ENCODE results near the gene S100PBP.
A peak's percentile ranks its signal among the peaks of the same experiment; 100 is the strongest.
"Not testable (repeated sequence)": the region's sequence is repeated elsewhere in the genome, so short reads cannot be mapped to it uniquely, and the experiment has no call there.

Gene S100PBP

DNA sequence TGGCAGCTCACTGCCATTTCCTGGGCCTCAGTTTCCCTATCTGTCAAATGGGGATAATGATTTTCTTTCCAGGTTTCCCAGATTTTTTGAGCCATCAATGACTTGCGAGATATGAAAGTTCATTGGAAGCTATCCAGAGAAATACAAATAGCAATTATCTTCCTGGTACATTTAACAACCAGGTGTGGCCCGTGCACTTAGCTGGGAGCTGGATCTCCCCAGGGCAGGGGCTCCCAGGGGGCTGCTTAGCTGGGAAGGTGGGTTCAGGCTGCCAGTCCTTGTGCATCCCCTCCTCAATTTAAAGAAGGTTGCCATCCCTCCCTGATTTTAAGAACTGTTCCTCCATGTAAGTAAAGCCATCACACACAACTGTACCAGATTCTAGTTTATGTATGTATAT is 87.3 kb downstream of the S100PBP start:
- peak overlapping the region; percentile 67 for H3K27ac ChIP-seq
- TF ChIP-seq ZFX (IDR thresholded peaks at IDR 0.05), result no peak
- TF ChIP-seq, protein P1, sequence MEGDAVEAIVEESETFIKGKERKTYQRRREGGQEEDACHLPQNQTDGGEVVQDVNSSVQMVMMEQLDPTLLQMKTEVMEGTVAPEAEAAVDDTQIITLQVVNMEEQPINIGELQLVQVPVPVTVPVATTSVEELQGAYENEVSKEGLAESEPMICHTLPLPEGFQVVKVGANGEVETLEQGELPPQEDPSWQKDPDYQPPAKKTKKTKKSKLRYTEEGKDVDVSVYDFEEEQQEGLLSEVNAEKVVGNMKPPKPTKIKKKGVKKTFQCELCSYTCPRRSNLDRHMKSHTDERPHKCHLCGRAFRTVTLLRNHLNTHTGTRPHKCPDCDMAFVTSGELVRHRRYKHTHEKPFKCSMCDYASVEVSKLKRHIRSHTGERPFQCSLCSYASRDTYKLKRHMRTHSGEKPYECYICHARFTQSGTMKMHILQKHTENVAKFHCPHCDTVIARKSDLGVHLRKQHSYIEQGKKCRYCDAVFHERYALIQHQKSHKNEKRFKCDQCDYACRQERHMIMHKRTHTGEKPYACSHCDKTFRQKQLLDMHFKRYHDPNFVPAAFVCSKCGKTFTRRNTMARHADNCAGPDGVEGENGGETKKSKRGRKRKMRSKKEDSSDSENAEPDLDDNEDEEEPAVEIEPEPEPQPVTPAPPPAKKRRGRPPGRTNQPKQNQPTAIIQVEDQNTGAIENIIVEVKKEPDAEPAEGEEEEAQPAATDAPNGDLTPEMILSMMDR (conservative IDR thresholded peaks at IDR 0.05), result no peak

DNA sequence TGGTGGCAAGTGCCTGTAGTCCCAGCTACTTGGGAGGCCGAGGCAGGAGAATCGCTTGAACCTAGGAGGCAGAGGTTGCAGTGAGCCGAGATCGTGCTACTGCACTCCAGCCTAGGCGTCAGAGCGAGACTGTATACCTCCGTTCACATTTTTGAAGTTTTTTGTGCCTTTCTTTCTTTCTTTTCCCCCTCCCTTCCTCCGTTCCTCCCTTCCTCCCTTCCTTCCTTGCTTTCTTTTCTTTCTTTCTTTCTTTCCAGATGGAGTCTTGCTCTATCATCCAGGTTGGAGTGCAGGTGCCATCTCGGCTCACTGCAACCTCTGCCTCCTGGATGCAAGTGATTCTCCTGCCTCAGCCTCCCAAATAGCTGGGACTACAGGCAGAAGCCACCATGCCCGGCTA is 88.1 kb downstream of the S100PBP start:
- not testable (repeated sequence) for H3K27ac ChIP-seq

- no peak for TF ChIP-seq ZFX (IDR thresholded peaks at IDR 0.05)
- TF ChIP-seq, protein P1 (conservative IDR thresholded peaks at IDR 0.05), result no peak
- H3K27ac ChIP-seq, result no peak overlapping the region
Observed at GRCh38 chr1:32906654-32907053, 89.2 kb downstream of the S100PBP start.

GRCh38 chr1:32907435-32907834 is 90.0 kb downstream of the S100PBP start:
- TF ChIP-seq ZFX (IDR thresholded peaks at IDR 0.05), result no peak
- TF ChIP-seq, protein P1 (conservative IDR thresholded peaks at IDR 0.05), result no peak
- H3K27ac ChIP-seq, result no peak overlapping the region
